NOMO-1 treated with dmso at 0.1 percent for 144 hours (cell line): ENCODE results near the gene TESMIN.

ENCODE experiments used
- DNase-seq: peaks from one replicate; lab custom pipeline; 2025; ENCODE audit not compliant: unreplicated experiment; lab: John Stamatoyannopoulos, UW

Gene TESMIN

DNA sequence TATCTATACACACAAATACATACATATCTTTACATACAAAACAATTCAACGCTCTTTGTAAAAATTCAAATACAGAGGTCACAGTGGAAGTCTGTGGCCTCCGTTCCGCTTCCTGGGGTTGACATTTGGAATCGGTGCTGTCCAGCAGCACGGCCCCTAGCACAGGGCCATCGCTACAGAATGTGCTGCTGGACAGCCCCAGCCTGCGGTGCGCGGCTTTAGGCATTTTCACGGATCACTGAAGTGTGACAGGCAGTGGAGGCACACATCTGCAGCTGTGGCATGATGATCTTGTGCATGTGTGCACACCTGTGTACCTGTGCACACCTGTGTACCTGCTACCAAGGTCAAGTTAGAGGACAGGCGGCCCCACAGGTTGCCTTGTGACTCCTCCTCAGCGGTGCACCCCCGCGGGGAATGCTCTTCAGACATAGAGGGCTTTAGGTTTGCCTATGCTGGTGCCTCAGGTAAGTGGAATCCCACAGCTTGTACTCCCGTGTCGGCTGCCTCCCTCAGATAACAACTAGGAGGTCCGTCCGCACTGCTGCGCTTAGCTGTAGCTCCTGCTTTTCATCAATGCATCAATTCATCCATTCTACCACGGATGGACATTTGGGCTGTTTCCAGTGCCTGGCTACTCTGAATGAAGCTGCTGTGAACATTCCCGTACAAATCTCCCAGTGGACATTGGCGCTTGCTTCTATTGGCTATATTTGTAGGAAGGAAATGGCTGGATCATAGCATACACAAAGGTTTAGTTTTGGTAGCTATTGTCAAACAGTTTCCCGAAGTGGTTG is 37.1 kb downstream of the TESMIN start:
- no peak for DNase-seq

GRCh38 chr11:68711114-68711513 is 40.2 kb downstream of the TESMIN start:
- no peak for DNase-seq

DNA sequence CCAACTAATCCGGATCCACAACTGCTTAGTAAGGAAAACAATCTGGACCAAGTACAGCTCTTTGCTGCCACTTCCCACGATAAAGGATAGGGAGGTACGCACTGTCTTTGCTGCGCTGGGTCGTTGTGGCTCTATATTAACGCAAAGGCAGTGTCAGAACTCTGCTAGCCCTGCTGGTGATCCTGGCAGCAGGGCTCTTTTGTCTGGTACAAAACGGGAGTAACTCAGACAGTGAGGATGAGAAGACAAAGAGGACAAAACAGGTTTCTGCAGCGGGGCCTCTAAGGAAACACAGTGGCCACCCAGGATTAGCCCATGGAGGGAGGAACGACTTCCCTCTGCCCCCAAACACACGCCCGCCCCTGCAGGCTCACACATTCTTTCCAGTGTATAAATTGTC is 40.9 kb downstream of the TESMIN start:
- DNase-seq = no peak

DNA sequence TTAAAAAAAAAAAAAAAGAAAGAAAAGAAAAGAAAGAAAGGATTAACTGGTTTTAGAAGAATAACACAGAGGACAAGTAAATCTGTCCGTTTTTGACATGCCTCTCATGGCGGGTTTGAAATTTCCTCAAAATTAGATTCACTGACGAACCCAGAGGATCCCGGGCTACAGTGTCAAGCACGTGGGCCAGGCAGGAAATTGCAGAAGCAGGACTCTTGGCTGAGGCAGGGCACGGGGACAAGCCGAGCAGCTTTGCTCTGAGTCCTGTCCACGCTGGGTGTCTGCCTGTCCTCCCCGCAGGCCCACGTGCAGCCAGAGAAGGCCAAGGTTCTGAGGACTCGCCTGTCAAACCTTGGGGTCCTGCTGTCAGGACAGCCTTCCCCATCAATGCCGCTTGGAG is 42.3 kb downstream of the TESMIN start:
- DNase-seq = no peak

DNA sequence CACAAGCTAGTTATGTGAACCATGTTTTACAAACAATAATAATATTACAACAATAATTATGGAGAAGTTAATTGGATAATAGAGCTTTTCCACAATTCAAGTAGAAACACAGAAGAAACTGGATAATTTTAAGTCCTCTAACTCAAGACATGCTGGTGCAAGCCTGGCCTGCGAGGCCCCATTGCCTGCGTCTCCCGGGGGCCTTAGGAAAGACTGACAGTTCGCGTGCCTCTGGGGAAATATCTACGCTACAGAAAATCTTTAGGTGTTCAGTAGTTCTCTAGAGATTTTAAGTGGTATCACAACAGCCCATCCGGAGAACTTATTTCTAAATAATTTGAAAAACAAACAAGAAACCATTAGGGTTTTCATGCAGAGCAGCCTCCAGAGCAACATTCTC is 43.8 kb downstream of the TESMIN start:
- DNase-seq = no peak

GRCh38 chr11:68704887-68705286 is 46.4 kb downstream of the TESMIN start:
- DNase-seq = no peak

DNA sequence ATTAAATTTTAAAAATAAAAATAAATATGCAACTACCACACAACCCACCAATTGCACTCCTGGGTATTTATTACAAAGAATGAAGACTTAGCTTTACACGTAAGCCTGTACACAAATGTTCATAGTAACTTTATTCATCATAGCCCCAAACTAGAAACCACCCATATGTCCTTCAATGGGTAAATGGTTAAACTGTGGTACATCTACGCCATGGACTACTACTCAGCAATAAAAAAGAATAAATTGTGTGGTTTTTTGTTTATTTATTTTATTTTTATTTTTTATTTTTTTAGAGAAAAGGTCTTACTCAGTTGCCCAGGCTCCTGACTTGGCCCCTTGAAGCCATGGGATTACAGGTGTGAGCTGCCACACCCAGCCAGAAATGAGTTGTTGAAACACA is 52.3 kb downstream of the TESMIN start:
- DNase-seq = no peak

DNA sequence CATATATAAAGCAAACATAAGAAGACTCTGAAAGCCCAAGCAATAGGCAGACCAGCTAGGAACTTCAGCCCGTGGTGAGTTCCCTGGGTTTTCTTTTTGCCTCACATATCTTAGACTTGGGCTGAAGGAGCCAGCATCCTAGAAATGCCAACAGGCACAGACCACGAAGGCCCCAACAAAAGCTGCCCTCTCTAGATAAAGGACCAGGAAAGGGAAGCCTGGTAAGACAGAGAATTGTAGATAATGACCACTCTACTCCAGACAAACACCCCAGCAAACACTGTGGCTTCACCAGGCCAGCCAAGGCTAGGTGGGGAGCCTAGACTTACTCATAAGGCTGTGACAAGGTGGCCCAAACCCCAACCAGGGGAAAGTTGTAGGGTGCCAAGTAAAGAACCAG is 55.8 kb downstream of the TESMIN start:
- DNase-seq = no peak

DNA sequence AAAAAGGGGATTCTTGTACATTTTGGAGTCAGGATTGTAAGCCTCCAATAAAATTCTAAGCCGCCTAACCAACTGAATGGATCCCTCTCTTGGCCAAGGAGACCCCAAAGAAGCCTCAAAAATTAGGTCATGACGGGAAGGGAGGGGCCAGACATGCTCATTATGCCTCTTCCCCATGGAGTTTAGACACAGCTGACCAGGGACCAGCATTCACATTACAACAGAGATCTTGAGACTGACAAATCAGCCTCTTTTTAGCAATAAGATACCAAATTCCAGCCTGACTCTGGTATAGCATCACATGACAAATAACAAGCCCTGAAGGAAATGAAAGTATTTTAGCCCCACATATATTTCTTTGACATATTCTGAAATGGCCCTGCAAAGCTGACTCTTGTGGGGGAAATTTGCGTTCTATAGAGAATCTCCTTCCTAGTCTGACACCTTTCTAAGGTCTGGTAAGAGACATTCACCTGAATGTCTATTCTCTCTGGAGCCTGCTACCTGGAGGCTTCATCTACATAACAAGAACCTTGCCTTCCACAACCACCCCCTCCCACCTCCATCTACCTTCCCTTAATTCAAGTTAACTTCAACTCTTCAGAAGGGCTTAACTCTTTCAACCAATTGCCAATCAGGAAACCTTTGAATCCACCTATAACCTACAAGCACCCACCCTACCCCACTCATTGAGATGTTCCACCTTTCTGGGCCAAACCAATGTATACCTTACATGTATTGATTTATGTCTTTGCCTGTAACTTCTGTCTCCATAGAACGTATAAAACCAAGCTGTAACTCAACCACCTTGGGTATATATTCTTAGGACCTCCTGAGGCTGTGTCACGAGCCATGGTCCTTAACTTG is 56.7 kb downstream of the TESMIN start:
- DNase-seq = no peak

DNA sequence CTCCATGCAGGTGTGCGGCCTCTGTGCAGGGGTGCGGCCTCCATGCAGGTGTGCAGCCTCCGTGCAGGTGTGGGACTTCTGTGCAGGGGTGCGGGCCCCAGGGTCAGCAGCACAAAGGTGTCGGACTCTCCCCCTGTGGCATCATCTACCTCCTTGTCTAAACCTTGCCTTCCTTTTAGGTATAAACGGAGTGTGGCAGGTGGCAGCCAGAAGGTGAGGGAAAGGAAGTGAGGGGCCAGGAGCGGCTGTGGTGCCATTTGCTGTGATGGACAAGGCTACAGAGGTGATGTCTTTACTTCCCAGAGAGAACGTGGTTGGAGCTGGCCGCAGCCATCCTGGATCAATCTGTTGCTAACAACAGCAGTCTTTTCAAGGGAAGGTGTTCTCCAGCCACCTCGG is 57.8 kb downstream of the TESMIN start:
- DNase-seq = no peak

- DNase-seq = no peak
Observed at GRCh38 chr11:68692871-68693483, 58.3 kb downstream of the TESMIN start.

GRCh38 chr11:68692115-68692514 is 59.2 kb downstream of the TESMIN start:
- DNase-seq = no peak

GRCh38 chr11:68691402-68691784 is 59.9 kb downstream of the TESMIN start:
- DNase-seq = no peak

- no peak for DNase-seq
Observed at GRCh38 chr11:68690671-68691401, 60.5 kb downstream of the TESMIN start.

DNA sequence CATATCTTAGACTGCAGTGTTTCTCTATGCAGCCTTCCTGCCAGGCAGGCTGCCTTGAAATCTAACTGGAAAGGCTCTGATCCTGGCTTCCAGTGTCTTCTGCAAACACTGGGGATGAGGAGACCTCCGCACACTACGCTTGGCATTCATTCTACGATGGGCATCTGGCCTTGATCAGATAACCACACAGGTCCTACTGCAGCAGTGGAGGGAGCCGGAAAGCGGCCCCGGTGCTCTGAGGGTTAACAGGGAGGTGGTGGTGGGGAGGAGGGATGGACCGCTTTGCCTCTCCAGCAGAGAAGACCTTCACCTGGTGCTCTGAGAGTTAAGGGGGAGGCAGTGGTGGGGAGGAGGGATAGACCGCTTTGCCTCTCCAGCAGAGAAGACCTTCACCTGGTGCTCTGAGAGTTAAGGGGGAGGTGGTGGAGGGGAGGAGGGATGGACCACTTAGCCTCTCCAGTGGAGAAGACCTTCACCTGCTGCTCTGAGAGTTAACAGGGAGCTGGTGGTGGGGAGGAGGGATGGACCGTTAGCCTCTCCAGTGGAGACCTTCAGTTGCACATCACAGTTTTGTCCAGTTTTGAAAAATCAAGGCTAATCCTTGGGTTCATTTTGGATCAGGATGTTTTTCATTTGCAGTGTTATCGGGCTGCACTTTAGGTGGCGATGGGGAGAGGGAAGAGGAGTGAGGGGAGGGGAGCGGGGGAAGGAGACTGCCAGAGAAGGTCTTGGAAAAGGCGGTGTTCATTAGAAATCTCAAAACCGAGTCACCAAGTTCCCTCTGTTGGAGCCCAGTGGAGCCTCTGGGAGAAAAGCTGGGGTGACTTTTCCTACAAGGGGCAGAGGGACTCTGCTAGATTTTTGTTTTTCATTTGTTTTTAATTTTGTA is 61.3 kb downstream of the TESMIN start:
- DNase-seq = no peak

- DNase-seq = no peak
Observed at GRCh38 chr11:68688881-68689280, 62.4 kb downstream of the TESMIN start.

GRCh38 chr11:68687986-68688385 is 63.3 kb downstream of the TESMIN start:
- DNase-seq = no peak

- no peak for DNase-seq
Observed at GRCh38 chr11:68687311-68687710, 64.0 kb downstream of the TESMIN start.

- DNase-seq = no peak
Observed at GRCh38 chr11:68686486-68686885, 64.8 kb downstream of the TESMIN start.

GRCh38 chr11:68685656-68686380 is 65.5 kb downstream of the TESMIN start:
- DNase-seq = no peak
